ENCODE data around the gene GSTCD.
"Not testable (repeated sequence)": the region's sequence is repeated elsewhere in the genome, so short reads cannot be mapped to it uniquely, and the experiment has no call there.

Gene GSTCD

GRCh38 chr4:105714932-105715331 lies 6.3 kb downstream of the GSTCD start:
- TF ChIP-seq CTCF (IDR thresholded peaks at IDR 0.05; ENCODE audit: control insufficient read depth, extremely low read depth, insufficient read depth) = no peak
- no peak overlapping the region for H3K4me3 ChIP-seq (ENCODE audit: low read depth, low read length)
- DNase-seq (ENCODE audit: low read depth) = no peak

GRCh38 chr4:105715692-105716278 lies 7.2 kb downstream of the GSTCD start:
- H3K4me3 ChIP-seq (ENCODE audit: low read depth, low read length) = no peak overlapping the region
- peak; percentile 46 for TF ChIP-seq CTCF (IDR thresholded peaks at IDR 0.05; ENCODE audit: control insufficient read depth, extremely low read depth, insufficient read depth)
- no peak for DNase-seq (ENCODE audit: low read depth)

GRCh38 chr4:105719204-105719603 lies 10.6 kb downstream of the GSTCD start:
- no peak overlapping the region for H3K4me3 ChIP-seq (ENCODE audit: low read depth, low read length)
- no peak for TF ChIP-seq CTCF (IDR thresholded peaks at IDR 0.05; ENCODE audit: control insufficient read depth, extremely low read depth, insufficient read depth)
- no peak for DNase-seq (ENCODE audit: low read depth)

GRCh38 chr4:105725623-105726022 lies 17.0 kb downstream of the GSTCD start:
- no peak overlapping the region for H3K4me3 ChIP-seq (ENCODE audit: low read depth, low read length)
- no peak for DNase-seq (ENCODE audit: low read depth)
- TF ChIP-seq CTCF (IDR thresholded peaks at IDR 0.05; ENCODE audit: control insufficient read depth, extremely low read depth, insufficient read depth) = no peak

- not testable (repeated sequence) for DNase-seq (ENCODE audit: low read depth); H3K4me3 ChIP-seq (ENCODE audit: low read depth, low read length)
These were observed 21.3 kb downstream of the GSTCD start for GRCh38 chr4:105729895-105730294.

GRCh38 chr4:105735217-105735616 lies 26.6 kb downstream of the GSTCD start:
- not testable (repeated sequence) for DNase-seq (ENCODE audit: low read depth); H3K4me3 ChIP-seq (ENCODE audit: low read depth, low read length)

- no peak for TF ChIP-seq CTCF (IDR thresholded peaks at IDR 0.05; ENCODE audit: control insufficient read depth, extremely low read depth, insufficient read depth)
- no peak for DNase-seq (ENCODE audit: low read depth)
- H3K4me3 ChIP-seq (ENCODE audit: low read depth, low read length) = no peak overlapping the region
These were observed 33.0 kb downstream of the GSTCD start for GRCh38 chr4:105741548-105741947.

GRCh38 chr4:105748222-105748621 lies 39.6 kb downstream of the GSTCD start:
- no peak overlapping the region for H3K4me3 ChIP-seq (ENCODE audit: low read depth, low read length)
- no peak for TF ChIP-seq CTCF (IDR thresholded peaks at IDR 0.05; ENCODE audit: control insufficient read depth, extremely low read depth, insufficient read depth)
- DNase-seq (ENCODE audit: low read depth) = no peak

Data from LNCaP clone FGC (cell line).